GM21360 (cell line): Measurements from ENCODE around the gene FBXO27.
"Not testable (repeated sequence)": the region's sequence is repeated elsewhere in the genome, so short reads cannot be mapped to it uniquely, and the experiment has no call there.

Experiments
- ATAC-seq: cut with Tn5 transposase; IDR thresholded peaks from one replicate; pipeline ENCODE4 v1.9.1; 2021; ENCODE audit warnings: mild to moderate bottlenecking, moderate library complexity; ENCODE audit not compliant: unreplicated experiment

FBXO27 gene

GRCh38 chr19:38989614-38990013 lies 42.7 kb downstream of the FBXO27 start:
- ATAC-seq: not testable (repeated sequence)

- no peak for ATAC-seq
Observed at GRCh38 chr19:38989066-38989605, 43.2 kb downstream of the FBXO27 start.

GRCh38 chr19:38988627-38989026 lies 43.7 kb downstream of the FBXO27 start:
- ATAC-seq: not testable (repeated sequence)

GRCh38 chr19:38987745-38988144 lies 44.6 kb downstream of the FBXO27 start:
- ATAC-seq: not testable (repeated sequence)

- ATAC-seq: no peak
Observed at GRCh38 chr19:38985262-38985661, 47.1 kb downstream of the FBXO27 start.

- ATAC-seq: no peak
Observed at GRCh38 chr19:38980583-38981374, 51.6 kb downstream of the FBXO27 start.

- no peak for ATAC-seq
Observed at GRCh38 chr19:38979812-38980211, 52.5 kb downstream of the FBXO27 start.

GRCh38 chr19:38978326-38978689 lies 54.0 kb downstream of the FBXO27 start:
- no peak for ATAC-seq

GRCh38 chr19:38977445-38978325 lies 54.7 kb downstream of the FBXO27 start:
- peak; percentile 71 for ATAC-seq

GRCh38 chr19:38975861-38976271 lies 56.5 kb downstream of the FBXO27 start:
- no peak for ATAC-seq

- no peak for ATAC-seq
Observed at GRCh38 chr19:38975214-38975860, 57.0 kb downstream of the FBXO27 start, which contains the start of gene FBXO17. FBXO17 (minus strand) TSS chr19:38975742; CDS start chr19:38950319, 25,423 bp downstream.

GRCh38 chr19:38974624-38975213 lies 57.6 kb downstream of the FBXO27 start:
- ATAC-seq: no peak
